HAP-1 (cell line): ENCODE measurements around the gene KCNQ4.

ENCODE experiments used
- DNase-seq, 2 experiments: peaks; one replicate each; pipeline ENCODE4 v3.0.0-alpha.2; 2016 to 2020; ENCODE audit warnings: low spot score in 2 of 2
- H3K27me3 ChIP-seq: fragments of 250-450 bp; sonication (Bioruptor Pico); 2 replicates; pipeline ENCODE4 v1.5.1; 2020; ENCODE audit warnings: low read depth, mild to moderate bottlenecking, moderate library complexity
- H3K36me3 ChIP-seq: fragments of 250-450 bp; sonication (Bioruptor Pico); replicated peaks from 2 replicates; pipeline ENCODE4 v1.5.1; 2020; ENCODE audit warnings: mild to moderate bottlenecking
- H3K4me1 ChIP-seq: fragments of 250-450 bp; sonication (Bioruptor Pico); 2 replicates; pipeline ENCODE4 v1.5.1; 2020; ENCODE audit warnings: mild to moderate bottlenecking
- H3K4me3 ChIP-seq: fragments of 250-450 bp; sonication (Bioruptor Pico); 2 replicates; pipeline ENCODE4 v1.5.1; 2020; ENCODE audit warnings: mild to moderate bottlenecking, moderate library complexity
- H3K9me3 ChIP-seq: fragments of 250-450 bp; sonication (Bioruptor Pico); 2 replicates; pipeline ENCODE4 v1.5.1; 2020; ENCODE audit warnings: mild to moderate bottlenecking, moderate library complexity
- in situ Hi-C: fragments of 300-500 bp; cut with MboI; formaldehyde crosslinking; loops from 3 replicates; pipeline ENCODE4 v1.14.3; 2020; ENCODE audit warnings: low sequenced_read_pairs, inconsistent platforms, mixed read lengths

KCNQ4 gene

DNA sequence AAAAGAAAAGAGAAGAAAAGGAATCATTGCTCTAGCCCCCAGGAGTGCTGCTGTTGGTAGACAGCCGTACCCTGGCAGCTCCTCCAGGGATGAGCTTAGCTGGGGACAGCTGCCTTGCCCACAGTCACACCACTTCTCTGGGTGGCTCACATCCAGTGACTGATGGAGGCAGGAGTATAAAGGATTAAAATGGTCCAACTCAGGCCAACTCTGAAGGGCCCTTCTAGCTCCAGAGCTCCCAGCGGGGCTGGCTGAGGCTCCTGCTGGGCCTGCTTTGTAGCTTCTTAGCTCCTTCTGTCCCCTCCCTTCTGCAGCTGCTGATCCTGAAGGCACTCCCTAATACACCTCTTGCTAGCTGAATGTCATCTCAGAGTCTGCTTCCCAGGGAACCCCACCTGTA lies 74.2 kb downstream of the KCNQ4 start:
- in situ Hi-C loops, result no loop called here
- DNase-seq, result no peak
- H3K4me3 ChIP-seq, result no peak overlapping the region
- no peaks in the 10 kb centered on the region for H3K27me3 ChIP-seq
- no peaks in the 10 kb centered on the region; the same call in 1 of the 2 replicates for H3K9me3 ChIP-seq
- no peaks in the 10 kb centered on the region for H3K36me3 ChIP-seq
- peaks cover 4% of the 10 kb centered on the region for H3K4me1 ChIP-seq

DNA sequence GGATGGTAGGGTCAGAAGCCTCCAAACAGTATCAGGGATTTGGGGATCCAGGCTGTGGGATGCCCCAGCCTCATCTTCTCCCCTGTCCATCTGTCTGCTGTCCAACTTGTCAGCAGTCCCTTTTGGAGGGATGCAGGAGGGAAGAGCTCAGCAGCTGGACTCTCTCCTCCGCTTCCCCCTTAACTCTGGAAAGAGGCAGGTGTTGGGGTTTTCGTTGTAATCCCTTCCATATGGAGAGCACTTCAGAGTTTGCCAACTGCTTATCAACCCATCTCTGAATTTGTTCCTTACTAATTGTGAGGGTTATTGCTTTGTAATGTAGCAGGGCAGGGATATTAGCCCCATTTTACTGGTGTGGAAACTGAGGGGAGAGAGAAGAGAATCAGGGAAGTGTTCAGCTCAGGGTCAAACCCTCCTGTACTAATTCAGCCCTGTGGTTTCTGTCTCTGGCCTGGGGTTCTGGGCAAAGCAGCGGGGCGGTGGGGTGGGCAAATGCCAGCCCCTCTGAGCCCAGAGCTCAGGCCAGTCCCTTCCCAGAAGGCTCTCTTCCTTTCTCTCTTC lies 75.3 kb downstream of the KCNQ4 start:
- Histone ChIP-seq H3K4me3 (no peak overlapping the region), H3K27me3 (no peaks in the 10 kb centered on the region), H3K36me3 (no peaks in the 10 kb centered on the region), H3K4me1 (peaks cover 4% of the 10 kb centered on the region), H3K9me3 (no peaks in the 10 kb centered on the region; the same call in 1 of the 2 replicates)
- in situ Hi-C loops, result no loop called here
- DNase-seq, result no peak

DNA sequence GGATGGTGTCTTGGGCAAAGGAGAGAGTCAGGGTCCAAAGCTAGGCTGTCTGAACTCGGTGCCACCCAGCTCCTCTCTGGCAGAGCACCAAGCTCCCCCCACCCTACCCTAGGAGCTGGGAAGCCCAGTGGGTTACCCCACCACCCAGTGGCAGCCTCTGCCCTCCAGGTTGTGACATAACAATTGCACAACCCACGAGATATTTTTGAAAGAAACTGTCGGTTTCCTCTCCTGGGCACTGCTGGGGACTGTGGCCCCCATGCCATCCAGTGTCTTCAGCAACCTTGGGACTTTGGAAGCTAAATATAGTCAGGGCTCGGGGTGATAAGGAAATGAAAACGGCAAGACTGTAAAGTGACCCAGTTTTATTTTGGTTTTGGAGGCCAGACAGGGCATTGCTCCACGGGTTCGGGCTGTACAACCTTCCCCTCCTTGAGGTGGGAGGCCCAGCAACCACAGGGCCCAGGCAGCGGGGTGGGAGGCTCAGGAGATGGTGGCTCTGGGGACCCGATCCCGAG lies 77.2 kb downstream of the KCNQ4 start:
- peaks cover 4% of the 10 kb centered on the region for H3K4me1 ChIP-seq
- no peaks in the 10 kb centered on the region for H3K36me3 ChIP-seq
- H3K27me3 ChIP-seq, result no peaks in the 10 kb centered on the region
- no peak for DNase-seq
- H3K9me3 ChIP-seq, result no peaks in the 10 kb centered on the region; the same call in 1 of the 2 replicates
- in situ Hi-C loops, result no loop called here
- H3K4me3 ChIP-seq, result peak overlapping the region; percentile 28

DNA sequence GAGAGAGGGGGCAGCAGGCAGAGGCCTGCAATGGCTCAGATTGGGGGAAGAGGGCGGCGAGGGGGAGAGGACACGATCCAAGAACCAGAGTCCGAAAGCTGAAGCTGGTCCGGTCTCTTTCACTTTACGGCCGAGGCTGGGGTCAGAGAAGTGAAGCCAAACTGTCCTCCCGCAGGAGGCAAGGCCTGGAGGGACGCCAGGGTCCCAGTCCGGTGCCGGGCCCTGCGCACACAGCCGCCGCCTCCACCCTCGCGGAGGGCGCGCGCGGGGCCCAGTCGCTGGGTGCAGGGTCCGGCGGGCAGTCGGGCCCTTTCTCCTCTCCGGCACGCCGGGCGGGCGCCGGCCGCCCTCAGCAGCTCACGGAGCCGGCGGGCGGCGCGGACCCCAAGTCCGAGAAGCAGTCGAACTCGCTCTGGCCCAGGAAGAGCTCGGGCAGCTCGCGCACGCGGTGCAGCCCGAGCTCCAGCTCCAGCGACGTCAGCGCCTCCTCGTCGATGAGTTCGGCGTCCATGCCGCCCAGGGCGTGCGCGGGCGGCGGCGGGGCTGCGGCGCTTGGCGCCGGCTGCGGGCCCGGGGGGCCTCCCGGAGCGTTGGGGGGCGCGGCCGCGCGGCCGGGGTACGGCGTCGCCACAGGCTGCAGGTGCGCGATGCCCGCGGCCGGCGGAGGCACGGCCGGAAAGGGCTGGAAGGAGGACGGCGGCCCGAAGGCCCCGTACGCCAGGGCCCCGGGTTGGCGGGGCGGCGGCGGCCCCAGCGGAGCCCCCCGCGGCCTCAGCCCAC lies 77.8 kb downstream of the KCNQ4 start:
- in situ Hi-C loops, result no loop called here
- DNase-seq, result peak in 1 of 2 experiments; percentile 45
- H3K4me1 ChIP-seq, result peaks cover 4% of the 10 kb centered on the region
- no peaks in the 10 kb centered on the region for H3K27me3 ChIP-seq
- peak overlapping the region; percentile 41 for H3K4me3 ChIP-seq
- H3K9me3 ChIP-seq, result no peaks in the 10 kb centered on the region; the same call in 1 of the 2 replicates
- no peaks in the 10 kb centered on the region for H3K36me3 ChIP-seq

DNA sequence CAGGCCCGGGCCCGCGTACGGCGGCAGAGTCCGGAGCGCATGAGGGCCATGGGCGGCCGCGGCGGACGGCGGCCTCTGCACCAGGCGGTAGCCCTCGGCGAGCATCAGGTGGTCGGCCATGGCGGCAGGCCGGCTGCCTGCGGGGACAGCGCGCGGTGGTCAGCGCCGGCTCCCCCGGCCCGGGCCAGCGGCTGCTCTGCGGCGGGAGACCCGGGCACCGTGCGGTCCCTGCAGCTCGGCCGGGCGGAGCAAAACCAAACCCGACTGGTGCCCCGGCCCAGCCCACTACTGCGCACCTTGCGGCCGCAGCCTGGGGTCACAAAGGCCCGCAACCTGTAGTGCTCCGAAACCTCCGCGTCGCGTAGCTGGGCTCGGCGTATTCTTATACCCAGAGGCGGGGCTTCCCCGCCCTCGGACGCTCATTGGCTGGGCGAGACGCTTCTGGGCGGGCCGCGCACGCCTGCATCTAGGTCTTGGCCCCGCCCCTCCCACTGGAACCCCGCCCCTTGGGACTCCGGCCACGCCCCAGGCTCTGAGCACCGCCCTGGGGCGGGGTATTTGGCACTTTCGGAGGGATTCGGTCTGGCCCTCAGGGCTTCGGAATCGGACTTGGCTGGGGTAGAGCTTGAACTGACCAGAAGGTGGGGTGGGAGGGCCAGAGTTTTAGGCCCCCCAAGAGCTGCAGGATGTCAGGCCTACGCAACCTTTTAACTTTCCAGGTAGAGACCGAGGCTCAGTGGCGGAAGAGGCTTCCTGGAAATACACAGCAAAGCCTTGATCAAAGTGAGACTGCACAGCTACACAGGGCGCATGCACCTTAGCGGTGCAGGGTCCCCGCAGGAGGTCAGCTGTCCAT lies 78.6 kb downstream of the KCNQ4 start, which contains the start of gene CITED4:
Gene CITED4 (minus strand): TSS at position 356 of the 856 bp plus-strand sequence. CDS start 236 bp downstream, at position 120.
- H3K36me3 ChIP-seq, result no peaks in the 10 kb centered on the region
- H3K4me1 ChIP-seq, result peaks cover 4% of the 10 kb centered on the region
- no peaks in the 10 kb centered on the region; the same call in 1 of the 2 replicates for H3K9me3 ChIP-seq
- peak within 1 kb of the TSS; percentile 41 for H3K4me3 ChIP-seq
- DNase-seq, result peak; percentile 89 to 97
- H3K27me3 ChIP-seq, result no peaks in the 10 kb centered on the region
- in situ Hi-C loops, result no loop called here

DNA sequence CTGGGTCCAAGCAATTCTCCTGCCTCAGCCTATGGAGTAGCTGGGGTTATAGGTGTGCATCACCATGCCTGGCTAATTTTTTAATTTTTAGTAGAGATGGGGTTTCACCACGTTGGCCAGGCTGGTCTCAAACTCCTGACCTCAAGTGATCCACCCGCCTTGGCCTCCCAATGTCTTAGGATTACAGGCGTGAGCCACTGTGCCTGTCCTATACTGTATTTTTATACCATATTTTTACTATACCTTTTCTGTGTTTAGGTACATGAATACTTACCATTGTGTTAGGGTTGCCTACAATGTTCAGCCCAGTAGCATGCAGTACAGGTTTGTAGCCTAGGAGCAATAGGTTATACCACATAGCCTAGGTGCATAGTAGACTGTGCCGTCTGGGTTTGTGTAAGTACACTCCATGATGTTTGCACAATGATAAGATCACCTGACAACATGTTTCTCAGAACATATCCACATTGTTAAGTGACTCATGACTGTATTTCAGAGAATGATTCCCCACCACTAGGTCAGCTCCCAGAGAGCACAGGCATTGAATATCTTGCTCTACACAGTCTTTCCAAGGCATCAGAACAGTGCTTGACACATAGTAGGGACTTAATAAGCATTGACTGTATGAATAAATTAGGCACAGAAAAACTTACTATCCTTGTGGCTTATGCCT lies 84.6 kb downstream of the KCNQ4 start:
- in situ Hi-C loops, result no loop called here
- Histone ChIP-seq H3K9me3 (0 out of 2 replicates have a peak, but pooled peaks cover 4% of the 10 kb centered on the region), H3K4me1 (no peaks in the 10 kb centered on the region; the same call in 1 of the 2 replicates), H3K36me3 (no peaks in the 10 kb centered on the region), H3K27me3 (no peaks in the 10 kb centered on the region), H3K4me3 (no peak overlapping the region)
- DNase-seq, result no peak

DNA sequence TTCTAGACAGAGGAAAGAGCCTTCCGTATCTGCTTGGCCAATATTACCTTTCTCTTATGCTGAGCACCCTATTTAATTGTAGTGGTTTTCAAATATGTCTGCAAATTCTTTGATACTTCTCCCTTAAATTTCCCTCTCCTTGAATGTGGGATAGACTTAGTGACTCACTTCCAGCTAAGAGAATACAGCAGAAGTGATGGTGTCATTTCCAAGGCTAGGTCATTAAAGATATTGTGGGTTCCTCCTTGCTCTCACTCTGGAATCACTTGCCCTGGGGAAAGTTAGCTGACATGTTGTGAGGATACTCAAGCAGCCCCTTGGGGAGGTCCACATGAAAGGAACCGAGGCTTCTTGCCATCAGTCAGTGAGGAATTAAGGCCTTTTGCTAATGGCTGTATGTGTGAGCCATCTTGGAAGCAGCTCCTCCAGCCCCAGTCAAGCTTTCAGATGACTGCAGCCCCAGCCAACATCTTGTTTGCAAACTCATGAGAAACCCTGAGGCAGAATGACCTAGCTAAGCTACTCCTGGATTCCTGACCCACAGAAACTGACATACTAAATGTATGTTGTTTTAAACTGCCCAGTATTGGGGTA lies 86.6 kb downstream of the KCNQ4 start:
- no peaks in the 10 kb centered on the region for H3K4me1 ChIP-seq
- no peak overlapping the region for H3K4me3 ChIP-seq
- H3K27me3 ChIP-seq, result no peaks in the 10 kb centered on the region
- H3K36me3 ChIP-seq, result no peaks in the 10 kb centered on the region
- no peak for DNase-seq
- in situ Hi-C loops, result no loop called here
- 0 out of 2 replicates have a peak, but pooled peaks cover 4% of the 10 kb centered on the region for H3K9me3 ChIP-seq

DNA sequence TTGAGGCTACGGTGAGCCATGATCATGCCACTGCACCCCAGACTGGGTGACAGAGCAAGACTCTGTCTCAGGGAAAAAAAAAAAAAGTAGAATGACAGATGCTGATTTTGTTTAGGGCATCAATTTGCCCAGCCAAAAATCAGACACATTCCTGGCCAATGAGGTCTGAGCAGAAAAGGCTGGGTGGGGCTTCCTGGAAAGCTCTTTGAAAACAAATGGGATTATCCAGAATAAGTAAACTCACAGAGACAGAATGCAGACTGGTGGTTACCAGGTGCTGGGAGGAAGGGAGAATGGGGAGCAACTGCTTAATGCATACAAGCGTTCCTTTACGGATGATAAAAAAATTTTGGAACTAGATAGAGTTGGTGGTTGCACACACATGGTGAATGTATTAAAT lies 88.7 kb downstream of the KCNQ4 start:
- H3K27me3 ChIP-seq, result no peaks in the 10 kb centered on the region
- H3K9me3 ChIP-seq, result 0 out of 2 replicates have a peak, but pooled peaks cover 4% of the 10 kb centered on the region
- in situ Hi-C loops, result no loop called here
- H3K4me1 ChIP-seq, result no peaks in the 10 kb centered on the region
- H3K4me3 ChIP-seq, result no peak overlapping the region
- peak in 1 of 2 experiments; percentile 28 for DNase-seq
- H3K36me3 ChIP-seq, result no peaks in the 10 kb centered on the region

DNA sequence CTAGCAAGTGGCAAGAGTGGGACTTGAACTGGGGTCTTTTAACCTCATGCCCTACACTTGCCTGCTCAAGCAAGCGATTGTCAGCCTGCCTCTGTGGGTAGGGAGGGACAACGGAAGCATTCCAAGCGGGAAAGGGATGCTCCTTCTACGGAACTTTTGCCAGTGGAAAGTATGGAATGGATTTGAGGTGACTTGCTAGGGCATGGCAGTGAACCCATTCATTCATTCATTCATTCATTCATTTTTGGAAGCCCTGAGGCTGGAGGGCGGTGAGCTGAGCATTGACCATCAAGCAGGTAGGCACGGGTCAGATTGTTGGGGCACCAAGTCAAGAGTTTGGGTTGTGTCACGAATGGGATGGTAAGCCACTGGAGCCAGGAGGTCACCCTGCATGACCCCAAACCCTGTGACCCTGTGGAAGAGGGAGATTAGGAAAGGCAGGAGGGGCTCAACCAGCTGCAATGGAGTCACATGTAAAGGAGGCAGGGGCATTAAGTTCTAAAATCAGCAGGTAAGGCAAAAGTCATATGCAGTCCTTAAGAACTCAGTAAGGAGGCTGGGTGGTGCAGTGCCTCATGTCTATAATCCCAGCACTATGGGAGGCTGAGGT lies 90.4 kb downstream of the KCNQ4 start:
- H3K27me3 ChIP-seq, result no peaks in the 10 kb centered on the region
- in situ Hi-C loops, result no loop called here
- H3K9me3 ChIP-seq, result 0 out of 2 replicates have a peak, but pooled peaks cover 4% of the 10 kb centered on the region
- DNase-seq, result no peak
- H3K36me3 ChIP-seq, result no peaks in the 10 kb centered on the region
- H3K4me1 ChIP-seq, result no peaks in the 10 kb centered on the region
- H3K4me3 ChIP-seq, result no peak overlapping the region

DNA sequence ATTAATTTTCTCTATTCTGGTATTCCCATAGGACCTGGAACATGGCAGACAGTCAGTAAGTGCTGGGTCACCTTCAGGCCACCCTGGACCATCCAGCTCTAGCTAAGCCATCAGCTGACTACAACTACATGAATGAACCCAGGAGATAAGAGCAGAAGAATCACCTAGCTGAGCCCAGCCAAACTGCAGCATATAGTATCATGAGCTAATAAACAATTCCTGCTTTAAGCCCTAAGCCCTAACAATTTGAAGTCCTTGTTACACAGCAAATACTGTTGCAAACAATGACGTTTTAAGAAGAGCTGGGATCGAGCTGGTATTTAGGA lies 92.8 kb downstream of the KCNQ4 start:
- no peaks in the 10 kb centered on the region for H3K36me3 ChIP-seq
- no peaks in the 10 kb centered on the region for H3K9me3 ChIP-seq
- no peaks in the 10 kb centered on the region for H3K4me1 ChIP-seq
- no peak overlapping the region for H3K4me3 ChIP-seq
- H3K27me3 ChIP-seq, result no peaks in the 10 kb centered on the region
- no peak for DNase-seq
- in situ Hi-C loops, result no loop called here

DNA sequence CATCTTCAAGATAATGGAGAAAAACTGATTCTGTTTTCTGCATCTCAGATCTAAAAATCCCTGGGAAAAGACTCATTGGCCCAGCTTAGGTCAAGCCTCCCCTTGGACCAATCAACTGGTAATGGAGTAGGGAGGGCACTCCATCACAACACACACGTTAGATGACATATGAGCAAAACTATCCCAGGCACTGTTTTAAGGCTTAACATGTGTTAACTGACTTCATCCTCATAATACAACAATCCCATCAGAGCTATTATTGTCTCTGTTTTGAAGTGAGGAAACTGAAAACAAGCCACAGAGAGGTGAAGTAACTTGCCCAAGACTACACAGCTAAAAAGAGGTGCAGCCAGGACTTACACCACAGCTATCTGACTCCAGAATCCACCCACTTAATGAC lies 93.3 kb downstream of the KCNQ4 start:
- Histone ChIP-seq H3K9me3 (no peaks in the 10 kb centered on the region), H3K27me3 (no peaks in the 10 kb centered on the region), H3K4me3 (no peak overlapping the region), H3K36me3 (no peaks in the 10 kb centered on the region), H3K4me1 (no peaks in the 10 kb centered on the region)
- in situ Hi-C loops, result no loop called here
- DNase-seq, result no peak

DNA sequence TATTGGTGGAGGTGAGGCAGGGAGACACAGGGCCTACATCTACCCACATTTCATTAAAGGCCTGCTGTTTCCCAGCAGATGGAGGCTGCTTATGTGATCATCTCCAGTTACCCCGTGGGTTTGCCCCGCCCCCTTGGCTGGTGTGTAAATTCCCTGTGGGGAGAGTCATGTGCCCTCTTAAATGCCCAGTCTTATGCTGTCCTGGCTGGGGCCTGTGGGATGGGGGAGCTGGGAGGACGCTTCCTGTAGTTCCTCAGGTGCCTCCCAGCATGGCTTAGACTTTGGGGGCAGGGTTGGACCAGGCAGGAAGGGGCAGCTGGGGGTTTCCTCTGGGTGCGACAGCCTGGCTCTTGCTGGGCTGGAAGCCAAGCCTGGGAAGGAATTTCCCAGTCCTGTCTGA lies 94.1 kb downstream of the KCNQ4 start:
- Histone ChIP-seq H3K27me3 (no peaks in the 10 kb centered on the region), H3K4me1 (no peaks in the 10 kb centered on the region), H3K4me3 (no peak overlapping the region), H3K9me3 (no peaks in the 10 kb centered on the region), H3K36me3 (no peaks in the 10 kb centered on the region)
- in situ Hi-C loops, result no loop called here
- DNase-seq, result no peak
